Measurements from ENCODE around the gene ERC2.

The ERC2 gene

GRCh38 chr3:55531321-55531720, 936.9 kb downstream of the ERC2 start:
- TF ChIP-seq CTCF (IDR thresholded peaks at IDR 0.05; ENCODE audit: control insufficient read depth, extremely low read depth, insufficient read depth) = no peak
- no peak overlapping the region for H3K4me3 ChIP-seq (ENCODE audit: low read depth, low read length)
- DNase-seq (ENCODE audit: low read depth) = no peak

GRCh38 chr3:55527361-55527760, 940.9 kb downstream of the ERC2 start:
- no peak for DNase-seq (ENCODE audit: low read depth)
- H3K4me3 ChIP-seq (ENCODE audit: low read depth, low read length) = no peak overlapping the region
- TF ChIP-seq CTCF (IDR thresholded peaks at IDR 0.05; ENCODE audit: control insufficient read depth, extremely low read depth, insufficient read depth) = no peak

GRCh38 chr3:55526332-55527030, 941.8 kb downstream of the ERC2 start:
- H3K4me3 ChIP-seq (ENCODE audit: low read depth, low read length) = no peak overlapping the region
- no peak for TF ChIP-seq CTCF (IDR thresholded peaks at IDR 0.05; ENCODE audit: control insufficient read depth, extremely low read depth, insufficient read depth)
- peak; percentile 90 for DNase-seq (ENCODE audit: low read depth)

- no peak overlapping the region for H3K4me3 ChIP-seq (ENCODE audit: low read depth, low read length)
- TF ChIP-seq CTCF (IDR thresholded peaks at IDR 0.05; ENCODE audit: control insufficient read depth, extremely low read depth, insufficient read depth) = no peak
- DNase-seq (ENCODE audit: low read depth) = no peak
Observed at GRCh38 chr3:55525436-55525835, 942.8 kb downstream of the ERC2 start.

- TF ChIP-seq CTCF (IDR thresholded peaks at IDR 0.05; ENCODE audit: control insufficient read depth, extremely low read depth, insufficient read depth) = no peak
- no peak for DNase-seq (ENCODE audit: low read depth)
- no peak overlapping the region for H3K4me3 ChIP-seq (ENCODE audit: low read depth, low read length)
Observed at GRCh38 chr3:55524565-55525244, 943.6 kb downstream of the ERC2 start.

- no peak for DNase-seq (ENCODE audit: low read depth)
- H3K4me3 ChIP-seq (ENCODE audit: low read depth, low read length) = no peak overlapping the region
- no peak for TF ChIP-seq CTCF (IDR thresholded peaks at IDR 0.05; ENCODE audit: control insufficient read depth, extremely low read depth, insufficient read depth)
Observed at GRCh38 chr3:55523471-55523870, 944.8 kb downstream of the ERC2 start.

Measured in LNCaP clone FGC (cell line).